Superior temporal gyrus (tissue), 1 donor: ENCODE results near the gene GNAI2.
A peak's percentile ranks its signal among the peaks of the same experiment; 100 is the strongest.
"Not testable (repeated sequence)": the region's sequence is repeated elsewhere in the genome, so short reads cannot be mapped to it uniquely, and the experiment has no call there.

ENCODE experiments used
- DNase-seq: peaks from one replicate; pipeline ENCODE4 v3.0.0-alpha.2; 2016; ENCODE audit errors: extremely low spot score

Gene GNAI2

GRCh38 chr3:50245251-50245745, 9.3 kb downstream of the GNAI2 start:
- DNase-seq: no peak

DNA sequence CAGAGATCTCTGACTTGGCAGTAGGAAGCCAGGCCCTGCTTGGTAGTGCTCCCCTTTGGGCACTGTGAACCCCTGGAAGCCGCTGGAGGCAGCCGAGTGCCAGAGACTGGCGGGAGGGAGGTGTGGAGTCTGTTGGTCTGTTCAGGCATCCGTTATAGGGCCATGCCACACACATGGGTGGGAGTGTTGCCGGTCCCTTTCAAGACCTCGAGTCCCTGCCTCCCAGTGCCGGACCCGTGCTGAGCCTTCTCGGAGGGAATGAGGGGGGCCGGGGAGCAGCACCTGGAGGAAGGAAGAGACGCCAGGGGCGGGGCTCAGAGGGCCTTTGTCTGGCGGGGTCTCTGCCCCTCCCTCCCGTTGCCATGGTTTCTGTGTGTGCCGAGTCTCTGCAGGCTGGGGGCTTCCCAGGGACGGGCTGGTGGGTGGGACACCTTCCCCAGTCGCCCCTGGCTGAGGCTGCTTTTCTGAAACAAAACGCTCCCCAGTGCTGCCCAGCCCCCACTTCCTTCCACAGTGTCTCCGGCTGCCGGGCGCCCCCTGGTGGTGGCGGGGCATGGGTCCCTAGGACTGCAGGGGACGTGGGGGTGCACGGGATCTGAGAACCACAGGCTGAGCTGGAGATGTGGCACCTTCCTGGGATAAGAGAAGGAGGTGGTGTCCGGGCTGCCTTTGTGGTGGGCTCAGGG, 10.0 kb downstream of the GNAI2 start:
- DNase-seq: peak; percentile 88

DNA sequence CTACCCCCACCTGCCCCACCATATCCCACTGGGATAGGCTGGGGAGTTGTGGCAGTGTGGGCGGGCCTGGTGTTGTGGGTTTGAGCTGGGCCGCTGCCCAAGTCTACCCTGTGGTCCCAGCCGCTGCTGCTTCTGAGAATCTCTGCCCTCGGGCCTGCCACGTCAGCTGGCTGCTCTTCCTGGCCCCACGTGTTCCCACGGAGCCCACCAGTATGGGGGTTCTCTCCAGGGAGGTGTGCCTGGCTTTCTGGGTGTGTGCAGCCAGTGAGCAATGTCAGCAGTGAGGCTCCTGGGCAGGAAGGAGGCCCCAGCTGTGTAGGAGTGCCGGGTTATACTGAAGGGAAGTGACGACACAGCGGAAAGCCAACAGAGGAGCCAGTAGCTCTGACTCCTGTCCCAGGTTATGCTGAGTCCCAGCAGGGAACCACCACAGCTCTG, 10.5 kb downstream of the GNAI2 start:
- DNase-seq: no peak

GRCh38 chr3:50248387-50248786, 12.4 kb downstream of the GNAI2 start:
- DNase-seq: no peak

- no peak for DNase-seq
Observed at GRCh38 chr3:50249457-50249856, 13.5 kb downstream of the GNAI2 start.

DNA sequence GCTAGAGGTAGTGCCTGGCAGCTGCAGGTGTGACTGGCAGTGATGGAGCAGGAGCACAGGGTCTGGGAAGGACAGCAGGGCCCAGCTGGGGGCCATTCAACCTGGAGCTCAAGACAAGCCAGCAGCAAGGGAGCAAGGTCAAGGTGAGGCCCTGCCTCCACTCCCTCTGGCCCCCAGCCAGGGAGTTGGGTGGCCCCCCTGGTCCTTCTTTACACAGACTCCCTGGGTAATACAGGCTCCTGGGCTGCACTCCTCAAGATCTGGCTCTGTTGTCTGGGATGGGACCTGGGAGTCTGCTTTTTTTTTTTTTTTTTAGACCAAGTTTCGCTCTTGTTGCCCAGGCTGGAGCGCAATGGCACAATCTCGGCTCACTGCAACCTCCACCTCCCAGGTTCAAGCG, 14.5 kb downstream of the GNAI2 start:
- DNase-seq: no peak

GRCh38 chr3:50251220-50251619, 15.2 kb downstream of the GNAI2 start:
- no peak for DNase-seq

DNA sequence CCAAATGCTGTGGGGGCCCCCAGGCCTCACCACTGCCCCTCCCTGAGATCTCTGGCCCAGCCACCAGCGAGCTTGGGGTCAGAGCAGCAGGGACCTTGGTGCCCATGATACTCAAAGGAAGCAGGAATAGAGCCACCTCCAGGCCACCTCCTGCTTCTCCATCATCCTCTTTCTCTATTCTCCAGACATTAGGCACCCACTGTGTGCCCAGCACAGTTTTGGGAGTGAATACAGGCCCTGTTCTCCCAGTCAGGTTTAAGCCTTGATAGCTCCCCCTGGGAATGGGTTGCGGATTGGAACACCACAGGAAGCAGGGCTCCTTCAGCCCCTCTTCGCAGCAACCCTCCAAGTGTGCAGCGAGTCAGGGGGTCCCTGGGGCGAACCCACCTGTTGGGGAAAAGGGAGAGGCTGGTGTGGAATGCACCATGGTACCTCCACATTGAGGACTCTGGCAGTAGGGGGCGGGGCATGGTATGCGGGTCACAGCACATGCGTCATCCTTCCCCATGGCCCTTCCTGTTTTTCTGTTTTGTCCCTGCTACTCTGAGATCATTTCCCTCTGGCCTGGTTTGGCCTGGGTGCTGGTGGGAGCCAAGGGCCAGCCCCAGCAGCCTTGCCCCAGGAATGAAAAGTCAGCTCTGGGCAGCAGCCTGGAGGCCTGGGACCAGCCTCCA, 18.7 kb downstream of the GNAI2 start:
- peak; percentile 5 for DNase-seq

DNA sequence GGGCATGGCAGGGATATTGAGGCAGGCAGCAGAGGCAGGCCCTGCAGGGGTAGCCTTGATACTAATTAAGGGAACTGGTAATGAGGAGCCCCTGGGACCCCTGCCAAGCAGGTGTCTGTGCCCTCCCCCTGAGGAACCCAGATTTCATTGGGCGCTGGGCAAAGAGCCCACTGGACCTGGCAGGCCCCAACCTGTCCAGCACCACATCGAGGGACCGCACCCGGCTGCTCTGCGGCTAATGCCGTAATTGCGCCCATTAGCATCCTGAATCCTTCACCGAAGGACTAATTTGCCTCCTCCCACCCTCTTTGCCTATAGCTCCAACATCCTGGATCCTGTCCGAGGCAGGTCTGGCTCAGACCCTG, 19.2 kb downstream of the GNAI2 start:
- no peak for DNase-seq

GRCh38 chr3:50256978-50257890, 21.2 kb downstream of the GNAI2 start:
- no peak for DNase-seq

GRCh38 chr3:50258029-50258680, 22.2 kb downstream of the GNAI2 start:
- no peak for DNase-seq

- DNase-seq: no peak
Observed at GRCh38 chr3:50258979-50259378, 23.0 kb downstream of the GNAI2 start.

DNA sequence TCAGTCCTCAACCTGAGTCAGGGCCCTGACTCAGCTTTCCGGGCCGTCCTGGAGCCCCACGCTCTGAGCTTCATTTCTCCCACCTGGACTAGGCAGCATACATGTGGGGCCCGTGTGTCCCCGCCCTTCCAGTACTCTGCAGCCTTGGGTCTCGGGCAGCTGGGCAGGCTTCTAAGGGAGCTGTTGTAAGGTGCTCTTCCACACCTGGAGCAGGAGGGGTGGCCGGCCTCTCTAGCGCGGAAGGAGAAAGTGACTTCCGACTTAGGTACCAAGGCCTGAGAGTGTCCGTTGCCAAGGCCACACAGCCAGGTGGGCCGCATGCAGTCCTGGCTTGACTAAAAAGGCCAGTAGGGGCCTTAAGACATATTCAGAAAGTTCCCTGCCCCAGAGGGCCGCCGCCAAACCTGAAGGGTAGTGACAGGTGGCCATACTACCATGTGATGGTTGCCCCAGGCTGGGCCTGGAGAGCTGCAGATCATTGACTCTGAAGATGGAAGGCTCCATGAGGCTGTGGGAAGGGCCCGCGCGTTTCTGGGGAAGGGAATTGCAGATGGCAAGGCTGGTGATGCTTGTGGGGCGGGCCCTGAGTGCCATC, 23.5 kb downstream of the GNAI2 start:
- DNase-seq: no peak

- DNase-seq: peak; percentile 93
Observed at GRCh38 chr3:50260027-50260941, 24.3 kb downstream of the GNAI2 start.

DNA sequence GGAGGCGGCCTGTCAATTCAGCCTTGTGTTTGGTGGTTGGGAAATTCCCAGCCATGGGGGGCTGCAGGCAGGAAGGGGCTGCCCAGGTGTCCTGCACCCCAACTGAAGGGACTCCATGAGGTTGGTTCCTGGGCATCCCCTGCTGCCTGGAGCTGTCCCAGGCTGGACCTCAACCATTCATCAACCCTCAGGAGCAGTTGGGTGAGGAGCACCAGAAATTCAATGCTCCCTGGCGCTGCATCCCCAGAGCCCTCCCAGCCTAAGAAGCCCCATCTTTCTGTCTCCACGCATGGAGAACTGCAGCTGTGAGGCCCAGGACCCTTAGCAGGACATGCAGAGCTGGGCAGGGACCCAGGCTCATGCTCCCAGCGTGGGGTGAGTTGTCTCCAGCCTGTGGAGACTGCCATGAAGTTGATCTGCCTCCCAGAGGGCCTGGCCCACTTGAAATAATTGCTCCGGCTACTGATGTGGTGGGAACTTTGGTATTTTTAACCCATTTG, 25.0 kb downstream of the GNAI2 start:
- peak; percentile 48 for DNase-seq

- peak; percentile 23 for DNase-seq
Observed at GRCh38 chr3:50261505-50261904, 25.5 kb downstream of the GNAI2 start.

DNA sequence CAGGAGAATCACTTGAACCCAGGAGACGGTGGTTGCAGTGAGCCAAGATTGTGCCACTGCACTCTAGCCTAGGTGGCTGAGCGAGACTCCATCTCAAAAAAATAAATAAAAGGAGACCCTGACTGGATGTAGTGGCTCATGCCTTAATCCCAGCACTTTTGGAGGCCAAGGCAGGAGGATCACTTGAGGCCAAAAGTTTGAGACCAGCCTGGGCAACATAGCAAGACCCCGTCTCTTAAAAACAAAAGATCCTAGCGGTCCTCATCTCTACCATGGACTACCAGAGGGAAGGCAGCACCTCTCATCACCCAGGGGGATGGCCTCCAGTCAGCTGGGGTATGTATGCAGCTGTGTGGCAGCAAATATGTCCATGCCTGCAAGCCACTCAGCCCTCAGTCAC, 26.2 kb downstream of the GNAI2 start:
- not testable (repeated sequence) for DNase-seq

- no peak for DNase-seq
Observed at GRCh38 chr3:50262778-50263177, 26.8 kb downstream of the GNAI2 start.

GRCh38 chr3:50263478-50264382, 27.7 kb downstream of the GNAI2 start:
- no peak for DNase-seq
